Measurements from ENCODE around the gene FOXRED2. TPM values are rescaled to one million over a fixed set of nuclear protein-coding genes. Genes with fewer than 3 reads are reported as not detected.
A peak's percentile ranks its signal among the peaks of the same experiment; 100 is the strongest.

Gene FOXRED2
- total and polyA plus RNA-seq, 2 donors = 2.5 to 3.4 TPM

GRCh38 chr22:36480941-36481392, 25.9 kb downstream of the FOXRED2 start:
- H3K36me3 ChIP-seq (ENCODE audit: control insufficient read depth in 2 of 2, insufficient read depth in 2 of 2, low read length in 1 of 2) = peaks cover 22 to 36% of the 10 kb centered on the region in 2 donors
- 11% methylated on average over 9 of the region's 9 CpGs for WGBS
- H3K4me3 ChIP-seq (ENCODE audit: low read length in 2 of 2) = peak overlapping the region; percentile 63 to 66
- peaks cover 5 to 15% of the 10 kb centered on the region in 2 donors for H3K4me1 ChIP-seq (ENCODE audit: control insufficient read depth in 2 of 2, insufficient read depth in 2 of 2, low read length in 2 of 2)
- H3K27ac ChIP-seq (ENCODE audit: low read depth in 1 of 2, low read length in 1 of 2) = peak overlapping the region; percentile 88 to 99
- DNase-seq (ENCODE audit: low read depth in 6 of 9, low spot score in 9 of 9) = peak in 2 of 9 donors; percentile 32 to 51
- H3K27me3 ChIP-seq (ENCODE audit: control insufficient read depth in 2 of 2, insufficient read depth in 1 of 2, low read length in 1 of 2) = peaks cover 0 to 2% of the 10 kb centered on the region in 2 donors
- peaks cover 0 to 4% of the 10 kb centered on the region in 2 donors for H3K9me3 ChIP-seq (ENCODE audit: control insufficient read depth in 2 of 2, insufficient read depth in 1 of 2, low read length in 1 of 2)

GRCh38 chr22:36478966-36479365, 27.9 kb downstream of the FOXRED2 start:
- Histone ChIP-seq H3K27ac (ENCODE audit: low read depth in 1 of 2, low read length in 1 of 2) (no peak overlapping the region), H3K4me3 (ENCODE audit: low read length in 2 of 2) (no peak overlapping the region), H3K27me3 (ENCODE audit: control insufficient read depth in 2 of 2, insufficient read depth in 1 of 2, low read length in 1 of 2) (peaks cover 0 to 2% of the 10 kb centered on the region in 2 donors), H3K36me3 (ENCODE audit: control insufficient read depth in 2 of 2, insufficient read depth in 2 of 2, low read length in 1 of 2) (peaks cover 42 to 56% of the 10 kb centered on the region in 2 donors), H3K9me3 (ENCODE audit: control insufficient read depth in 2 of 2, insufficient read depth in 1 of 2, low read length in 1 of 2) (peaks cover 0 to 4% of the 10 kb centered on the region in 2 donors), H3K4me1 (ENCODE audit: control insufficient read depth in 2 of 2, insufficient read depth in 2 of 2, low read length in 2 of 2) (peaks cover 5 to 15% of the 10 kb centered on the region in 2 donors)
- DNase-seq (ENCODE audit: low read depth in 6 of 9, low spot score in 9 of 9) = no peak
- 96% methylated on average over 4 of the region's 4 CpGs for WGBS

DNA sequence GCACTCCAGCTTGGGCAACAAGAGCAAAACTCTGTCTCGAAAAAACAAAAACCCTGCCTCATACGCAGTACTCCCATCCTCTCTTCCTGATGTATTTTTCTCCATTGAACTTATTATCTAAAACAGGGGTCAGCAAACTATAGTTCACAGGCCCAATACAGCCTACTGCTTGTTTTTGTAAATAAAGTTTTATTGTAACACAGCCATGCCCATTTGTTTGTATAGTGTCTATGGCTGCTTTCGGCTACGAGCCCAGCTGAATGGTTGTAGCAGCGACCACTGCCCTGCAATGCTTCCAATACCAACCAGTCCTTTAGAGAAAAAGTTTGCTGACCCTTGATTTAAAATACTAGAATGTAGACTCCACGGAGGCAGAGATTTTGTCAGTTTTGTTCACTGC, 31.5 kb downstream of the FOXRED2 start:
- H3K36me3 ChIP-seq (ENCODE audit: control insufficient read depth in 2 of 2, insufficient read depth in 2 of 2, low read length in 1 of 2) = peaks cover 65 to 73% of the 10 kb centered on the region in 2 donors

DNA sequence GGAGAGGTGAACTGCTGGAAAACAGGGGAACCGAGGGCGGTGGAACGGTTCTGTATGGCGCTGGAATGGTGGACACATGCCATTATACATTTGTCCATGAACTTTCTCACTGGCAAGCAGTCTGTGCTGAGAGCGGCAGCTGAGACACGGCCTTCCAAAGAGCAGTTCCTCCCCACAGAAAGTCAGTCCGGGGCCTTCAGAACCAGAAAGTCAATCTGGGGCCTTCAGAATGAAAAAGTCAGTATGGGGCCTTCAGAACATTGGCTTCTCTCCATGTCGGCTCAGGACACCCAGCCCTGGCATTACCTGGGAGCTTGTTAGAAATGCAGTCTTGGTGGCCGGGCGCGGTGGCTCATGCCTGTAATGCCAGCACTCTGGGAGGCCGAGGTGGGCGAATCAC, 34.2 kb downstream of the FOXRED2 start:
- WGBS = 94% methylated on average over 13 of the region's 13 CpGs
- H3K27ac ChIP-seq (ENCODE audit: low read depth in 1 of 2, low read length in 1 of 2) = no peak overlapping the region
- no peaks in the 10 kb centered on the region for H3K27me3 ChIP-seq (ENCODE audit: control insufficient read depth in 2 of 2, insufficient read depth in 1 of 2, low read length in 1 of 2)
- H3K36me3 ChIP-seq (ENCODE audit: control insufficient read depth in 2 of 2, insufficient read depth in 2 of 2, low read length in 1 of 2) = peaks cover 58 to 60% of the 10 kb centered on the region in 2 donors
- peaks cover 7 to 22% of the 10 kb centered on the region in 2 donors for H3K4me1 ChIP-seq (ENCODE audit: control insufficient read depth in 2 of 2, insufficient read depth in 2 of 2, low read length in 2 of 2)
- no peak for DNase-seq (ENCODE audit: low read depth in 6 of 9, low spot score in 9 of 9)
- H3K4me3 ChIP-seq (ENCODE audit: low read length in 2 of 2) = no peak overlapping the region
- no peaks in the 10 kb centered on the region for H3K9me3 ChIP-seq (ENCODE audit: control insufficient read depth in 2 of 2, insufficient read depth in 1 of 2, low read length in 1 of 2)

More for the DNA sequence above, 31.5 kb downstream of the FOXRED2 start:
- Histone ChIP-seq H3K27ac (ENCODE audit: low read depth in 1 of 2, low read length in 1 of 2) (no peak overlapping the region), H3K4me3 (ENCODE audit: low read length in 2 of 2) (no peak overlapping the region), H3K9me3 (ENCODE audit: control insufficient read depth in 2 of 2, insufficient read depth in 1 of 2, low read length in 1 of 2) (no peaks in the 10 kb centered on the region), H3K27me3 (ENCODE audit: control insufficient read depth in 2 of 2, insufficient read depth in 1 of 2, low read length in 1 of 2) (no peaks in the 10 kb centered on the region), H3K4me1 (ENCODE audit: control insufficient read depth in 2 of 2, insufficient read depth in 2 of 2, low read length in 2 of 2) (peaks cover 0 to 7% of the 10 kb centered on the region in 2 donors)
- DNase-seq (ENCODE audit: low read depth in 6 of 9, low spot score in 9 of 9) = no peak
- 97% methylated on average over 6 of the region's 6 CpGs for WGBS

GRCh38 chr22:36471341-36471821, 35.5 kb downstream of the FOXRED2 start:
- Histone ChIP-seq H3K27ac (ENCODE audit: low read depth in 1 of 2, low read length in 1 of 2) (peak overlapping the region; percentile 37 to 66), H3K36me3 (ENCODE audit: control insufficient read depth in 2 of 2, insufficient read depth in 2 of 2, low read length in 1 of 2) (peaks cover 46 to 59% of the 10 kb centered on the region in 2 donors), H3K4me3 (ENCODE audit: low read length in 2 of 2) (no peak overlapping the region)

DNA sequence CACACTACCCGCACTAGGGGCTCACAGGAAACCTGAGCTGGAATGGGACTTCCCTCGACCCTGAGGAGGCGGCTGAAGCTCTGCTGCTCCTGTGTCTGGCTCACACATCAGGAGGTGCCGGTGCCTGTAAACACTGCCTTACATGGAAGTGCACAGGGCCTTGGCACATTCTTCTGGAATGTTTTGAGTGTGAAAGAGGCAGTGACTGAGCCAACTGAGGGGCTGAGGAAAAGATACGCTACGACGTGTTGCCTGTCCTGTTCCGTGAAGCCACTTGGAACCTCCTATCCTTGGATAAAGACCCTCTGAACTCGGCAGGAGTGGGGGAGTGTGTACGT, 35.9 kb downstream of the FOXRED2 start:
- DNase-seq (ENCODE audit: low read depth in 6 of 9, low spot score in 9 of 9) = no peak
- Histone ChIP-seq H3K9me3 (ENCODE audit: control insufficient read depth in 2 of 2, insufficient read depth in 1 of 2, low read length in 1 of 2) (no peaks in the 10 kb centered on the region), H3K27me3 (ENCODE audit: control insufficient read depth in 2 of 2, insufficient read depth in 1 of 2, low read length in 1 of 2) (no peaks in the 10 kb centered on the region), H3K4me1 (ENCODE audit: control insufficient read depth in 2 of 2, insufficient read depth in 2 of 2, low read length in 2 of 2) (peaks cover 11 to 39% of the 10 kb centered on the region in 2 donors), H3K27ac (ENCODE audit: low read depth in 1 of 2, low read length in 1 of 2) (peak overlapping the region; percentile 37 to 66), H3K36me3 (ENCODE audit: control insufficient read depth in 2 of 2, insufficient read depth in 2 of 2, low read length in 1 of 2) (peaks cover 43 to 55% of the 10 kb centered on the region in 2 donors), H3K4me3 (ENCODE audit: low read length in 2 of 2) (no peak overlapping the region)
- 93% methylated on average over 10 of the region's 10 CpGs for WGBS

More at GRCh38 chr22:36471341-36471821, 35.5 kb downstream of the FOXRED2 start:
- no peak for DNase-seq (ENCODE audit: low read depth in 6 of 9, low spot score in 9 of 9)
- Histone ChIP-seq H3K27me3 (ENCODE audit: control insufficient read depth in 2 of 2, insufficient read depth in 1 of 2, low read length in 1 of 2) (no peaks in the 10 kb centered on the region), H3K4me1 (ENCODE audit: control insufficient read depth in 2 of 2, insufficient read depth in 2 of 2, low read length in 2 of 2) (peaks cover 11 to 35% of the 10 kb centered on the region in 2 donors), H3K9me3 (ENCODE audit: control insufficient read depth in 2 of 2, insufficient read depth in 1 of 2, low read length in 1 of 2) (no peaks in the 10 kb centered on the region)
- WGBS = 95% methylated on average over 14 of the region's 14 CpGs

GRCh38 chr22:36470162-36470993, 36.5 kb downstream of the FOXRED2 start:
- 56% methylated on average over 14 of the region's 14 CpGs for WGBS
- Histone ChIP-seq H3K27me3 (ENCODE audit: control insufficient read depth in 2 of 2, insufficient read depth in 1 of 2, low read length in 1 of 2) (no peaks in the 10 kb centered on the region), H3K4me1 (ENCODE audit: control insufficient read depth in 2 of 2, insufficient read depth in 2 of 2, low read length in 2 of 2) (peaks cover 13 to 45% of the 10 kb centered on the region in 2 donors), H3K36me3 (ENCODE audit: control insufficient read depth in 2 of 2, insufficient read depth in 2 of 2, low read length in 1 of 2) (peaks cover 37 to 52% of the 10 kb centered on the region in 2 donors), H3K27ac (ENCODE audit: low read depth in 1 of 2, low read length in 1 of 2) (peak overlapping the region; percentile 43 to 66), H3K9me3 (ENCODE audit: control insufficient read depth in 2 of 2, insufficient read depth in 1 of 2, low read length in 1 of 2) (no peaks in the 10 kb centered on the region), H3K4me3 (ENCODE audit: low read length in 2 of 2) (no peak overlapping the region)
- peak; percentile 75 to 93 (median 84) for DNase-seq (ENCODE audit: low read depth in 6 of 9, low spot score in 9 of 9)

DNA sequence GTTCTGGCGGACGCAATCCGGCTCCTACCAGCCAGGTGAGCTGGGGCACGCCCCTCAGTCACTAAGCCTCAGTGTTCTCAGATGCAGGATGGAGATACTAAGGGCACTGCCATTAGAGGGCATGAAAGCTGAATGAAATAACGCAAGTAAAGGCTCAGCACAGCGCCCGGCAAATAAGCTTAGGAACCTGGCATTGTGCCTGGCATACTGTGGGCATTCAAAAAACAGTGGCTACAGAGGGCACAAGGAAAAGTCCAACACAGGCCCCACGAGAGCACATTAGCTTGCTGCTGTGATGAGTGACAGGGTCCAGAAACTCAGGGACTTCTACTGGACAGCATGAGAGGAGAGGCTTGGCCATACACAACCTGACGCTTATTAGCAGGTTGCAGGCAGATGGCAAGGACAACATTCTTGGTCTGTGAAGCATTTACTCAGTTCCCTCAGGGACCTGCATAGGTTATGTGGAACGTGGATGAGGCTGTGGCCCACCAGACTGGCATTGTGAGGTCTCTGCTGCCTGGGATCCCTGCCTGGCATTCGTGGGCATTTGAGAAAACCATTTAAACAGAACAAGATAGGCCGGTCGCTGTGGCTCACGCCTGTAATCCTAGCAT, 37.6 kb downstream of the FOXRED2 start:
- peaks cover 26 to 41% of the 10 kb centered on the region in 2 donors for H3K36me3 ChIP-seq (ENCODE audit: control insufficient read depth in 2 of 2, insufficient read depth in 2 of 2, low read length in 1 of 2)
- H3K4me1 ChIP-seq (ENCODE audit: control insufficient read depth in 2 of 2, insufficient read depth in 2 of 2, low read length in 2 of 2) = peaks cover 18 to 57% of the 10 kb centered on the region in 2 donors
- DNase-seq (ENCODE audit: low read depth in 6 of 9, low spot score in 9 of 9) = no peak
- H3K4me3 ChIP-seq (ENCODE audit: low read length in 2 of 2) = no peak overlapping the region
- H3K9me3 ChIP-seq (ENCODE audit: control insufficient read depth in 2 of 2, insufficient read depth in 1 of 2, low read length in 1 of 2) = no peaks in the 10 kb centered on the region
- H3K27ac ChIP-seq (ENCODE audit: low read depth in 1 of 2, low read length in 1 of 2) = no peak overlapping the region
- H3K27me3 ChIP-seq (ENCODE audit: control insufficient read depth in 2 of 2, insufficient read depth in 1 of 2, low read length in 1 of 2) = no peaks in the 10 kb centered on the region
- 97% methylated on average over 14 of the region's 14 CpGs for WGBS

GRCh38 chr22:36467946-36468345, 38.9 kb downstream of the FOXRED2 start:
- peaks cover 20 to 34% of the 10 kb centered on the region in 2 donors for H3K36me3 ChIP-seq (ENCODE audit: control insufficient read depth in 2 of 2, insufficient read depth in 2 of 2, low read length in 1 of 2)
- peak overlapping the region; percentile 39 to 55 for H3K27ac ChIP-seq (ENCODE audit: low read depth in 1 of 2, low read length in 1 of 2)
- no peaks in the 10 kb centered on the region for H3K9me3 ChIP-seq (ENCODE audit: control insufficient read depth in 2 of 2, insufficient read depth in 1 of 2, low read length in 1 of 2)
- DNase-seq (ENCODE audit: low read depth in 6 of 9, low spot score in 9 of 9) = peak in 1 of 9 donors; percentile 35
- peaks cover 18 to 70% of the 10 kb centered on the region in 2 donors for H3K4me1 ChIP-seq (ENCODE audit: control insufficient read depth in 2 of 2, insufficient read depth in 2 of 2, low read length in 2 of 2)
- no peaks in the 10 kb centered on the region for H3K27me3 ChIP-seq (ENCODE audit: control insufficient read depth in 2 of 2, insufficient read depth in 1 of 2, low read length in 1 of 2)
- 11% methylated on average over 7 of the region's 7 CpGs for WGBS
- no peak overlapping the region for H3K4me3 ChIP-seq (ENCODE audit: low read length in 2 of 2)
